Activated B cell treated with CpG ODN at 0.5 μM for 24 hours (primary cell): Measurements from ENCODE around the gene NLGN4X. TPM values are rescaled to one million over a fixed set of nuclear protein-coding genes. Genes with fewer than 3 reads are reported as not detected.

Experiments
- ATAC-seq: fragments of 200-7000 bp; cut with Tn5 transposase; one replicate; pipeline ENCODE4 v1.10.0; 2021; ENCODE audit warnings: low read depth, mild to moderate bottlenecking, moderate library complexity
- CTCF ChIA-PET: fragments of 350-600 bp; sonication (Branson Sonifier 250); formaldehyde crosslinking; loops from one replicate; lab custom pipeline; 2021; ENCODE audit warnings: antibody characterized with exemption; lab: Charles Lee
- POLR2A ChIA-PET: fragments of 350-600 bp; sonication (Branson Sonifier 250); formaldehyde crosslinking; loops from one replicate; lab custom pipeline; 2021; ENCODE audit warnings: antibody characterized with exemption; lab: Charles Lee
- DNase-seq: peaks from one replicate; pipeline ENCODE4 v3.0.0; 2022
- H3K27ac Mint-ChIP-seq: one replicate; pipeline ENCODE4 v1.8.0; 2020; ENCODE audit warnings: mixed read lengths
- H3K27me3 Mint-ChIP-seq: one replicate; pipeline ENCODE4 v1.8.0; 2021; ENCODE audit warnings: mixed read lengths
- H3K36me3 Mint-ChIP-seq: one replicate; pipeline ENCODE4 v1.8.0; 2021; ENCODE audit warnings: low read depth, mixed read lengths
- H3K4me1 Mint-ChIP-seq: one replicate; pipeline ENCODE4 v1.8.0; 2021; ENCODE audit warnings: mixed read lengths
- H3K4me3 Mint-ChIP-seq: one replicate; pipeline ENCODE4 v1.8.0; 2020; ENCODE audit warnings: mild to moderate bottlenecking, mixed read lengths
- H3K9me3 Mint-ChIP-seq: one replicate; pipeline ENCODE4 v1.8.0; 2020; ENCODE audit warnings: mixed read lengths
- intact Hi-C: fragments of 100-400 bp; cut with micrococcal nuclease; formaldehyde crosslinking; loops from one replicate; pipeline ENCODE4 v1.15.1; 2024
- total RNA-seq: library from RNA; stranded (reverse); gene quantifications from 2 replicates; pipeline ENCODE4 v1.2.3, GENCODE V29; 2022
- TF ChIP-seq, protein P1 (sequence below): fragments of 200-600 bp; IDR thresholded peaks from one replicate; pipeline ENCODE4 v1.8.0; 2022; ENCODE audit warnings: antibody characterized with exemption, mild to moderate bottlenecking

NLGN4X gene
- total RNA-seq, 1 donor from 2014 or later, result 0.35 TPM

DNA sequence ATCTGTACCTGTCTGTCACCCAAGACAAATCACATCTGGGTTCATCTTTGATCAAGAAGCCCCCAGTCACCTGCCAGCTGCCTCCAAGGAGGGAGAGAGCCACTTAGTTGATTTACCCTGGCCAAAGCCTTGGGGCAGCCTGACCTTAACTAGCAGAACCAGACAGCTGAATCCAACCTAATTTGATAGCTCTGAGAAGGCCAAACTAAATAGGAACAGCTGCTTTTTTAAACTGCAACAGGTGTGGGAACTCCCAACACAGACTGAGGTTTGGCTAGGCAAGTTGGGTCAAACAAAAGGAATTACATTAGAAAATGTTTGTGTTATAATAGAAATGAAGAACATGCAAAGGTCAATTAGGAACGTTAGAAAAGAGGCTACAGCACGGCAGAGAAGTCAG lies 375.7 kb downstream of the NLGN4X start:
- TF ChIP-seq, protein P1, sequence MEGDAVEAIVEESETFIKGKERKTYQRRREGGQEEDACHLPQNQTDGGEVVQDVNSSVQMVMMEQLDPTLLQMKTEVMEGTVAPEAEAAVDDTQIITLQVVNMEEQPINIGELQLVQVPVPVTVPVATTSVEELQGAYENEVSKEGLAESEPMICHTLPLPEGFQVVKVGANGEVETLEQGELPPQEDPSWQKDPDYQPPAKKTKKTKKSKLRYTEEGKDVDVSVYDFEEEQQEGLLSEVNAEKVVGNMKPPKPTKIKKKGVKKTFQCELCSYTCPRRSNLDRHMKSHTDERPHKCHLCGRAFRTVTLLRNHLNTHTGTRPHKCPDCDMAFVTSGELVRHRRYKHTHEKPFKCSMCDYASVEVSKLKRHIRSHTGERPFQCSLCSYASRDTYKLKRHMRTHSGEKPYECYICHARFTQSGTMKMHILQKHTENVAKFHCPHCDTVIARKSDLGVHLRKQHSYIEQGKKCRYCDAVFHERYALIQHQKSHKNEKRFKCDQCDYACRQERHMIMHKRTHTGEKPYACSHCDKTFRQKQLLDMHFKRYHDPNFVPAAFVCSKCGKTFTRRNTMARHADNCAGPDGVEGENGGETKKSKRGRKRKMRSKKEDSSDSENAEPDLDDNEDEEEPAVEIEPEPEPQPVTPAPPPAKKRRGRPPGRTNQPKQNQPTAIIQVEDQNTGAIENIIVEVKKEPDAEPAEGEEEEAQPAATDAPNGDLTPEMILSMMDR, result no peak
- intact Hi-C loops, result no loop called here
- no peak overlapping the region for H3K4me3 Mint-ChIP-seq
- no peak overlapping the region for H3K27ac Mint-ChIP-seq
- ChIA-PET POLR2A (no interaction called here), CTCF (no interaction called here)
- no peaks in the 10 kb centered on the region for H3K4me1 Mint-ChIP-seq
- no peaks in the 10 kb centered on the region for H3K36me3 Mint-ChIP-seq
- DNase-seq, result no peak
- H3K9me3 Mint-ChIP-seq, result no peaks in the 10 kb centered on the region
- no peaks in the 10 kb centered on the region for H3K27me3 Mint-ChIP-seq
- ATAC-seq, result no peak

DNA sequence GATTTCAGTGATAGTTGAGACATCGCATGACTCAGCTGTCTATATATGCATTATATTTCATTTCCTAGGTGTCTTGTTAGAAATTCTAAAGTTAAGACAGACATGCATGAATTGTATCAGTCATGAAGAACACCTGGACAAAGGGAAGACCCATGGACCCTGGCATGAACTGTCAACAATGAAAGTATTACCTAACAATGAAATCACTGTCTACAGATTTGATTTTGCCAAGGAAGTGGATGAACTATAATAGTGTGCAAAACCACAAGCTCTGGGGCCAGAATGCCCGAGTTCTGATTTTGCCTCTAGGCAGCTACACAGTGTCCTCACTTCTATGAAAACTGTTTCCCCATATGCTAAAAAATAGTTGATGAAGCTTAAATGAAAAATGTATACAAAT lies 386.1 kb downstream of the NLGN4X start:
- DNase-seq, result no peak
- intact Hi-C loops, result no loop called here
- Mint-ChIP-seq H3K4me3 (no peak overlapping the region), H3K4me1 (no peaks in the 10 kb centered on the region), H3K27me3 (no peaks in the 10 kb centered on the region), H3K36me3 (no peaks in the 10 kb centered on the region), H3K9me3 (no peaks in the 10 kb centered on the region), H3K27ac (no peak overlapping the region)
- ChIA-PET POLR2A (no interaction called here), CTCF (no interaction called here)
- no peak for ATAC-seq
- TF ChIP-seq, protein P1, result no peak
